Measurements from ENCODE around the gene NDUFA13.

Gene NDUFA13

DNA sequence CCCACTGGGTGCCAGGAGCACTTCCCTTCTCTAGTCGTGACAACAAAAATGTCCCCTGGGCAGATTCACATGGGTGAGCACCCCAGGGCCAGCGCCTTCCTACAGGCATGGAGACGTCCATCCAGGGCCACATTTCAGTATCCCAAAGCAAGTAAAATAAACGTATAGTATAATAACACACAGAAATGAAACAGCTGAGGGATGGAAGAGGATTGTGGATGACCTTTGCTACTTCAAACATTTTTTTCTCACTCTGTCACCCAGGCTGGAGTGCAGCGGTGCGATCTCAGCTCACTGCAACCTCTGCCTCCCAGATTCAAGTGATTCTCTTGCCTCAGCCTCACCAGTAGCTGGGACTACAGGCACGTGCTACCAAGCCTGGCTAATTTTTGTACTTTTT, 50.3 kb downstream of the NDUFA13 start:
- no peak overlapping the region for H3K4me3 ChIP-seq (ENCODE audit: low read depth, low read length)

DNA sequence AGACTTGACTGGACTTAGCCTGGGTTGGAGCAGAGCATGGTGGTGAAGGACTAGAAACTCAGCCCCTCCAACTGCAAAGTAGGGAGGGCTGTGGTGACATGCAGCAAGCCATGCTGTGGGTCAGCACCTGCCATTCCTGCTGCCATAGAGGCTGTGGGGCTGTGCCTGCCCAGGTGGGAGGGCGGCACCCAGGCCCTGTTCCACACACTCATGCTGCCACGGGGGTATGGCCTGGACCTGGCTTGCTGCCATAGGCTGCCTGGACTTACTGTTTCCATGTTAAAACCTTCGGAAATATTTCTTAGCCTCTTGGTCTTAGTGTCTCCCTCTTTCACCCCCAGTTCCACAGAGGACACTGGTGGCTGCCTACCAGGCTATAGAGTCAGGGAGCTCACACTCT, 51.4 kb downstream of the NDUFA13 start:
- no peak overlapping the region for H3K4me3 ChIP-seq (ENCODE audit: low read depth, low read length)

DNA sequence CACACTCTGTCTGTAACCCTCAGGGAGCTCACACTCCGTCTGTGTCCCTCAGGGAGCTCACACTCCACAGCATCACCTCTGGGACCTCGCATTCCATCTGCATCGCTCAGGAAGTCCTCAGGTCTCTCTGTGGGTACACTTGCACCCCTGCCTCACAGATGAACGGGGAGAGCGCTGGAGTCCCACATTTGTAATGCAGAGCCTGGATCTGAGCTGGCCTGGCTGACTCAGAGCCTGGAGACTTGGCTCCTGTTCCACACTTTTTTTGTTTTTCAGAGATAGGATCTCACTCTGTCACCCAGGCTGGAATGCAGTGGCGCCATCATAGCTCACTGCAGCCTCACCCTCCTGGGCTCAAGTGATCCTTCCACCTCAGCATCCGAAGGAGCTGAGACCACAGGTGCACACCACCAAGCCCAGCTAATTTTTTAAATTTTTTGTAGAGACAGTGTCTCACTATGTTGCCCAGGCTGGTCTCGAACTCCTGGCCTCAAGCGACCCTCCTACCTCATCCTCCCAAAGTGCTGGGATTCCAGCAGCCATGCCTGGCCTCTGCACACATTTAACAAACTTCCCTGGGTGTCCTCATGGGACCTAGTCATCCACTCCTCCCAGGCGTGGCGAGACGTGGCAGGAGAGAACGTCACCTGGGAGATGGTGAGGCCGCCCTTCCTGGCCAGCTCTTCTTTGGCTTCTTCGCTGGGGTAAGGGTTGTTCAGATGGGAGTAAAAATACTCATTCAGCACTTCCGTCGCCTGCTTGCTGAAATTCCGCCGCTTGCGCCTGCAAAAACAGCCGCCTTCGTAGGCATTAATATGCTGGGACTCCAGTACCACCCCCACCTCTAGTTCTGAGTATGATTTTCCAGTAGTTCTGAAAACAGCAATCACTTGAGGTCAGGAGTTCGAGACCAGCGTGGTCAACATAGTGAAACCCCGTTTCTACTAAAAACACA, 53.1 kb downstream of the NDUFA13 start:
- H3K4me3 ChIP-seq (ENCODE audit: low read depth, low read length) = no peak overlapping the region

DNA sequence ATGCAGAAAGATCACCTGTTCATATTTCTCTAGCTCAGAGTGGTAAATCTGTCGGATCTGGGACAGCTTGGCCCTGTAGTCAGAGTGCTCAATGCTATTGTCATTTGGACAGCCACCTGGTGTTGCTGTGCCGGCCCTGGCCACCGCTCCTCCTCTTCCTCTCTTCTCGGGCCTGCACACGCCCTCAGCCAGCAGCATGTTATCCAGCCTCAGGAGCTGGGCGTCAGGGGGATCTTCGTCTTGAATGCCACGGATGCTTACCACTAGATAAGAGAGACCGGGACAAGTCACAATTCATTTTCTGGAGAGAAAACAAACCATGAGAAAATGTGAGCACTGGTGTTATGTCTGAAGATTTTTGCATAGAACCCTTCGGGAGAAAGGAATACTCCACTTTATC, 54.5 kb downstream of the NDUFA13 start:
- no peak overlapping the region for H3K4me3 ChIP-seq (ENCODE audit: low read depth, low read length)

DNA sequence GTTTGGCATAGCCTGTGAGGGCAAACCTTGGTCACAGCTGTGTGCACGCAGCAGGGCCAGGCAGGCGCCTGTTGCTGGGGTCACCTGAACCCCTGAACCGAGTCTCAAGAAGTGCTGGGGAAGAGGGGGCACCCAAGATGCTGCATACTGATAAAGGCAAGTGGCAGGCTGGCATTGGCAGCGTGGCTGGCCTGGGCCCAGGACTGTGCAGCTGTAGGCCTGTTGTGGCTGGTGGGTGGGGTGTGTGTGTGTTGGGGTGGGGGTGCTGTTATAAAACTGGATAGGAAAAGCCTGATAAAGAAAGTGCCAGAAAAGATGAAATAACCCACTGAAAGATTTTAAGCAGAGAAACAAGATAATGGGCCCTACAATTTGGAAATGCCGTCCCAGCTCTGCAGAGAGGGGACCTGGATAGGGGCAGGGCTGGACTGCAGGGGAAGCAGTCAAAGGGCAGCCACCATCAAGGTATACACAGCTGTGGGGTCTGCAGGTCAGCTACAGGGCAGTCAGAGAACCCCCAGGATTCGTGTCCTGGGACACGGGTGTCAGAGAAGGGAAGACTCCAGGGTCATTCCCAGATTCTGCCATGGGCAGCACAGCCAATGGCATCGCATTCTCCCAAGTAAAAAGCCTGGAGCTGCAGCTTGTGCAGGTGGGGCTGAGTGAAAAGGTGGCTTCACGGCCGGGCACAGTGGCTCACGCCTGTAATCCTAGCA, 55.2 kb downstream of the NDUFA13 start:
- H3K4me3 ChIP-seq (ENCODE audit: low read depth, low read length) = no peak overlapping the region

DNA sequence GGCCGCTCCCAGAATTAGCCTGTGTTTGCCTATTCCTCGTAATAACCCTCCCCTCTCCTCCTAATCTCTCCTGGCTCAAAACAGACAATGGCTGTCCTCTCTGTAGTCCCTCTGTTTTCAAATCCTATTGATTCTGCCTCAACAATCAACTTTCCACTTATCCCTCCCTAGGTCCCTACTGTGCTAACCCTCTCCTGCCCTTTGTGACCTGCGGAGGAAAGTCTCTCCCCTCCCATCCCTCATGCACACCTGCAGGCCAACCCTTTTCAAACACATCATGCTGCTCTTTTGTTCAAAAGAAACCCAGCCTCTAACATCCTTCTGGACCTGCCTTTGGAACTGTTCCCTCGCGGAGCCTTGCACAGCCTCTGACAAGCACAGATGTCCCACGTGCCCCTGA, 59.4 kb downstream of the NDUFA13 start:
- H3K4me3 ChIP-seq (ENCODE audit: low read depth, low read length) = no peak overlapping the region

All from iPS-11a (cell line).